Measurements from ENCODE around the gene FAM209A.

Gene FAM209A

DNA sequence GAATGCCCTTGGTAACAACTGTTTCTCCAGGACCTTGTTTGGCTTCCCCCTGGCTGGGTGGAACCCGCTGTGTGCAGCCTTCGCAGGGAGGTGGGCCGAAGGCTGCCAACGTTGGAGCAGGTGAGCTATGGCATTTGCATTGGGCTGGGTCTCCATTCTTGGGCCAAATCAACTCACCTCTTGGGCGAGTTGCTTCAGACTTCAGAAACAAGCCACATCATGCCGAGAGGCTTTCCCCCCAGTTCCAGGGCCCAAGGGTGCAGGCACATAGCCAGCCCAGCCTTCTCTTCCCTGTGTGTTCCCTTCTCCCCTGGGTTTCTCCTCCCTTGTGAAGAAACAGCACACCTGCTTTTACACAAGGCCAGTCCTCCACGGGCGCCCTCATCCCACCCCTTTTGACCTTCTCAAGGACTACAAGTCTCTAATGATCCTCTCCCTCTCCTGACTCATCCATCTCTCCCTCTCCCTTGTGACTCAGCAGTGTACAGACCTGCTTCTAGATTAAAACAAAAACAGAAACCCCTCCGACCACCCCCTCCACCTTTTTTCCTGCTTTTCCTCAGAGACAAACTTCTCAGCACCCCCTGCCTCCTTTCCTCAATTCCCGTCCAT is 50.1 kb downstream of the FAM209A start:
- TF ChIP-seq, protein P1, sequence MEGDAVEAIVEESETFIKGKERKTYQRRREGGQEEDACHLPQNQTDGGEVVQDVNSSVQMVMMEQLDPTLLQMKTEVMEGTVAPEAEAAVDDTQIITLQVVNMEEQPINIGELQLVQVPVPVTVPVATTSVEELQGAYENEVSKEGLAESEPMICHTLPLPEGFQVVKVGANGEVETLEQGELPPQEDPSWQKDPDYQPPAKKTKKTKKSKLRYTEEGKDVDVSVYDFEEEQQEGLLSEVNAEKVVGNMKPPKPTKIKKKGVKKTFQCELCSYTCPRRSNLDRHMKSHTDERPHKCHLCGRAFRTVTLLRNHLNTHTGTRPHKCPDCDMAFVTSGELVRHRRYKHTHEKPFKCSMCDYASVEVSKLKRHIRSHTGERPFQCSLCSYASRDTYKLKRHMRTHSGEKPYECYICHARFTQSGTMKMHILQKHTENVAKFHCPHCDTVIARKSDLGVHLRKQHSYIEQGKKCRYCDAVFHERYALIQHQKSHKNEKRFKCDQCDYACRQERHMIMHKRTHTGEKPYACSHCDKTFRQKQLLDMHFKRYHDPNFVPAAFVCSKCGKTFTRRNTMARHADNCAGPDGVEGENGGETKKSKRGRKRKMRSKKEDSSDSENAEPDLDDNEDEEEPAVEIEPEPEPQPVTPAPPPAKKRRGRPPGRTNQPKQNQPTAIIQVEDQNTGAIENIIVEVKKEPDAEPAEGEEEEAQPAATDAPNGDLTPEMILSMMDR (IDR thresholded peaks at IDR 0.05; ENCODE audit: low read depth, low read length, missing control alignments), result no peak
- H3K4me3 ChIP-seq (ENCODE audit: low read depth, low read length), result no peak overlapping the region
- in situ Hi-C loops (cut with HindIII; ENCODE audit: low sequenced_read_pairs), result no loop called here
- no peak for DNase-seq (ENCODE audit: low read depth)

DNA sequence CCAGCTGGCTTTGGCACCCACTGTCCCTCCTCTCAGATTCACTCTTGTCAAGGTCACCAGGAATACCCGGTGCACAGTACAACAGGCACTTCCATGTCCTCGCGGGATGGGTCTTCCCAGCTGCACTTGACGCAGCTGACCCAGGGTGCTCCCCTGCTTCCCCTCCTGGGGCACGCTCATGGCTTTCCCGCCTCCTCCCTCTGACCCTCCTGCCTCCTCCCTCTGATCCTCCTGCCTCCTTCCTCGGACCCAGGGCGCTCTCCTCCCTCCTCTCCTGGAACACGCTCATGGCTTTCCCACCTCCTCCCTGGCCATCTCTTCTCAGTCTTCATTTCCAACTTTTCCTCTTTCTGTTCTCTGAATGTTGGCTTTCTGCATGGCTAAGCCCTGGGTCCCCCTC is 50.6 kb downstream of the FAM209A start:
- in situ Hi-C loops (cut with HindIII; ENCODE audit: low sequenced_read_pairs), result no loop called here
- DNase-seq (ENCODE audit: low read depth), result no peak
- TF ChIP-seq, protein P1 (IDR thresholded peaks at IDR 0.05; ENCODE audit: low read depth, low read length, missing control alignments), result no peak
- H3K4me3 ChIP-seq (ENCODE audit: low read depth, low read length), result no peak overlapping the region
